ENCODE measurements around the gene LRRC15.

GRCh38 chr3:194320744-194321243 is 48.7 kb downstream of the LRRC15 start:
- TF ChIP-seq POLR2A (IDR thresholded peaks at IDR 0.05; ENCODE audit: low read length) (no peak), GATA1 (IDR thresholded peaks at IDR 0.05; ENCODE audit: low read depth, low read length) (no peak)
